ENCODE data around the gene TXNRD1.

- no peak for TF ChIP-seq CTCF (IDR thresholded peaks at IDR 0.05)
- no peak for TF ChIP-seq POLR2A (IDR thresholded peaks at IDR 0.05)
These were observed 49.8 kb upstream of the TXNRD1 start for GRCh38 chr12:104165801-104166200.

Data from body of pancreas (tissue), 4 donors.